Measurements from ENCODE around the gene MTOR.

The MTOR gene

GRCh38 chr1:11150326-11150725, 112.0 kb downstream of the MTOR start:
- no peak for DNase-seq (ENCODE audit: low spot score)

DNA sequence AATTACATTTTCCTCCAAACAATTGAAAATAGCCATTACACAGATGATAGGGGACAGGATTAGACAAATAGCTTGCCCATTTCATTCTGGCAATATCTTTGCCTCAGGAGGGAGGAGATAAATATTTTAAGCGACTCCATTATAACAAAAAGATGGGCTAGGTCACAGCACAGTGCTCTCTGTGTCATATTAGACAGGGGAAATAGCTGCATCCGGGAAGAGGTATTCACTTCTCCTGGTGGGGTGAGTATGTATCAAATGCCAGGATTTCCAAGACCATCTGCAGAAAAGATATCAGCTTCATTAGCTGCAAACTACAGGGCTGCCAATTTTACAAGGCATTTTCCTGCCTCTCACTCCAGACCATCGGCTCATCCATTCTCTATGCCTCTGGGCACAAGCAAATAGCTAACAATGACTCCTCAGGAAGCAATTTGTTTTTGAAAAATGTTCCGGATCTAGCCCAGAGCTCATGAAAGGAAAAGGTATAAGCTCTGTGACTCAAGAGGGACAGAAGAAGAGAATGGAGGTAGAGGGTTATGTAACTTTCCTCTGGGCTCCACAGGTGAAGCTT, 115.1 kb downstream of the MTOR start:
- no peak for DNase-seq (ENCODE audit: low spot score)

GRCh38 chr1:11145741-11146140, 116.6 kb downstream of the MTOR start:
- DNase-seq (ENCODE audit: low spot score), result no peak

- no peak for DNase-seq (ENCODE audit: low spot score)
Observed at GRCh38 chr1:11144570-11145256, 117.6 kb downstream of the MTOR start.

DNA sequence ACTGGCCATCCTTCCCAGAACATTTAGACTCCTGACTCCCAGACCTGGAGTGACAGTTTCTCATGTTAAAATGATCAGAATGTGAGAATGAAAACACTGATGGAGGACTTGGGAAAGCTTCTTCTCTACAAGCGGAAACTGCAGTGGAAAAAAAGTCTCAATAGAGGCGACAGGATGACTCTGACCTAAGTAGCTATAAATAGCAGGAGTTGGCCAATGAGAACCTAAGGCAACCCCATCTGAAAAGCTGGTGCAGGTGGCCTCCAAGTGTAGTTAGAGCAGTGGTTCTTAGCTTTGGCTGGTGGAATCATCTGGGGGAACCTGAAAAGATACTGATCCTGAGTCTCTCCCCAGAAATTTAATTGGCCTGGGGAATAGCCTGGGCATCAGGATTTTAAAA, 118.4 kb downstream of the MTOR start:
- DNase-seq (ENCODE audit: low spot score), result no peak

DNA sequence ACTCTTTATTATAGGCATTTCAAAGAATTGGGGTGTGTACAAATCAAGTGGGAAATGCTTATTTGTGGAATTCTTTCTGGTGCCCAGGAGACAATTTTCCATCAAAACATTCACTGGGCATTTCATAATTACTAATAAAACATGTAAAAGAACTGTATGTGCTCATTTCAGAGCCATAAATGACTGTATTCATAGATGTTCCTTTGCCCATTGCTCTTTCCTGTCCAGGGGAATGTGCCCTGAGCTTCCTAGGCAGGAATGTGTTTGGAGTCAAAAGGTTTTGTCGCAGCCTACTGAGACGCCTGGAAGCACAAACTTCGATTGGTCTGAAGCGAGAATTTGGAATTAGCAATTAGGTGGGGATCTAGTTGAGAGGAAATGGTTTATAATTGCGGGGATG, 119.0 kb downstream of the MTOR start:
- DNase-seq (ENCODE audit: low spot score), result no peak

DNA sequence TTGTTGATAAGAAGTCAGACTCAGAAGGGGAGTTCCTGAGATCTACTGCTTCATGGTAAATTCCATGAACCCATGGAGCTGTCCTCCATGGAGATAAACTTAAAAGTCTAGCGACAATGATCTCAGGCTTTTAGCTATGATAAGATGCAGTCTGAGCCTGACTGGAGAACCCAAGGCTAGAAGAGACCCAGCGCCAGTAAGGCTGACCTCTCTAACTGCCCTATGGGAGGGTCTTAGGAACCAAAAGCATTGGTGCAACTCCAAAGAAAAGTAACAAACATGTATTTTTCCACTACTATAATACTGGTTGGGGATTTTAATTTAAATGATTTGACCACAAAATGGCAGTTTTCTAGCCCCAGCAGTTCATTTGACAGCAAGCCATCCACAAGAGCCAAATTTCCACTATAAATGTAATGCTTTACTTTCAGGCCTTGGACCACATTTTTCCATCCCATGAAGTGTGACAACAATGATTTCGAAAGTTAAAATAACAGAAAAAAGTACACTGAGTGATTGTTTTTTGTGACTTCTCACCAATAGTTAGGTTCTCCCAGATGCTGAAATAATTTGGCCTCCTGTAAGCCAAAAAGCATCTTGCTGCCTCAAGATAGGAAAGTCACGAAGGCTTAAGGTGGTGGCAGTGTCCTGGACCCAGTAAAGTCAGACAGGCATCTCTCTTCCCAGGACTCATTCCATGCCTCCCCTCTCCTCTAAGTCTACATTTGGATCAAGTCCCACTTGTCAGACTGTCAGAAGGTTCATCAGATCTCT, 119.5 kb downstream of the MTOR start:
- no peak for DNase-seq (ENCODE audit: low spot score)

- no peak for DNase-seq (ENCODE audit: low spot score)
Observed at GRCh38 chr1:11138952-11139351, 123.4 kb downstream of the MTOR start.

DNA sequence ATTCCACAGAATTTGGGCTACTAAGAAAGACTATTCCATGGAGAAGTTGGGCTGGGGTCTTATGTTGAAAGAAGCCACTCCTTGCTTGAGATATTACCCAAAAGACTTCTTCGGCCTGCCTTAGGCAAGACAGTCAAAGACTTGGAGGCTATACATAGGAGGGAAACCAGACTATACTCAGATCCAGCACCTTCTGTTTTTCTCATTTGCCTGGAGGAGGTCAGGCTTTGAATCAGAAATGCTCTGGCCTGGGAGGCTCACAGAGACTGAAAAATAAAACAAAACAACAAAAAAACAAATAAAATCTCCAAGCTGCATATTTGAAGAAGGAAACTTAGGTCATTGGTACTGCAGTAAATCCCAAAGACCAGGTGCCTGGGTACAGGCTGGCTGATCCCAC, 124.3 kb downstream of the MTOR start:
- no peak for DNase-seq (ENCODE audit: low spot score)

DNA sequence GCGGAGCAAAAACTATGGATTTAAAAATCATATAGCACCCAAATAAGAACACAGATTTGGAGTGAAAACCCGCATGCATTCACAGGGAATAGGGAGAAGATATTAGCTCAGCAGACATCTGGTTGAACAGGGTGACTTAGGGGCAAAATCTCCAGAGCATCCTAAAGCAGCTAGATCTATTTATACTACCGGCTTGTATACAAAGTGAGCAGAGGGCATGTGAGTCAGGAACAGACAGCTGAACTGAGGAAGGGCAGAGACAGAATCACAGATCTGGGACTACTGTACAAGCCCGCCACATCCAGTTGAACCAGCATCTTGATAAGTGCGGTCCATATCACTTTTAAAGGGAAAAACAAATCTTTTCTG, 127.5 kb downstream of the MTOR start:
- no peak for DNase-seq (ENCODE audit: low spot score)

DNA sequence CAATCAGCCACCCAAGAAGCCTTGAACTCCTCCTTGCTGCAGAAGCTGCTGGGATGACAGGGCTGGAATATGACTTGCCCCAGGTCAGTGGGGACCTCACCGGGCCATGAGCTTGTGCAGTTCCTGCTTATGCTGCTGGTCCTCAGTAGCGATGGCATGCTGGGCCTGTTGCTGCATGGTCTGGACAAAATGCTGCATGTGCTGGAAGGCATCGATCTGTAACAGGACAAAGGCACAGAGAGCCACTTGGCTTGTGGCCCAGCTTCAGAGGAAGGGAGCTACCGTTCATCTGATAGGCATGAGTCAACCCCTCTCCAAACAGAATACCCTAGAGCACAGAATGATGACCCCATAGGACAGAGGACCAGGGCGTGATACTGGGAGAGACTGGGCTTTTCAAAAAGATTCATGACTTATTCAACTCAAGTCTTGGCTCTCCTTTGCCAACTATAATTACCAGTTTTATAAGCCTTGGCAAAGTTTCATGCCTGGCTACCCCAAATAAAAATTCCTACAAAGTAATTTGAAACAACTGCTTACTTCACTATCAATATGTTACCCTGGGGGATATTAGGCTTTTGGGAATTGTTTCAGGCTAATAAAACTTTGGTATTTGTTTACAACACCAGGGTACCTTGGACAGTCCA, 128.0 kb downstream of the MTOR start:
- DNase-seq (ENCODE audit: low spot score), result no peak

DNA sequence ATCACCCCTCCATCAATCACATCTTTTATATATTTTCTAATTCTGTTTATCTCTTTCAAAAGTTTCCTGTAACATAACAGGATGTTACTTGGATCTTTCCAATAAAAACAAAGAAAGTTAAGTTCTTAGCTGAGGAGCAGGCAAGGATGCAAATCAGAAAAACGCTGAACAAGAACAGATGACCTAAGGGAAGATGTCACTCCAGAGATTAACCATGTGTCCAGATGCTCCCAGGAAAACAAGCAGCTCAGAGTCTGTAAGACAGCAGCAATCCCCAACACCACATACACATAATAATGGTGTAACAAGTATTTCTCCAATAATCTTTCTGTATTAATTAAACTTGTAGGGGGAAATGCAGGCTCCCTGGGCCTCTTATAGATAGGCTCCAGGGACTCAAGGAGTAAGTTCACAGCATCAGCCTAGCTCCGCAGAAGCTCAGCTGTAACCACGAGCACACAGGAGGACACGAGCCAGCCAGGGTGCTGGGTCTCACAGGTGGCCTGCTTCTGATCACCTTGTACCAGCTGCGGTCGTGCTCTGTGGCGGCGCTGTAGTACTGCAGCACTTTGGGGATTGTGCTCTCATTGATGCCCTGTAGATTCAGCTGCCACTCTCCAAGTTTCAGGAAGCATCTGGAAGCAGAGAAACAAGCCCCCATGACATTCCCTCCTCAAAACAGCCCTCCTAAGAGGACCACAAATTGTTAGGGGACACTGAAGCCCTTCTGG, 129.6 kb downstream of the MTOR start:
- peak; percentile 56 for DNase-seq (ENCODE audit: low spot score)

DNA sequence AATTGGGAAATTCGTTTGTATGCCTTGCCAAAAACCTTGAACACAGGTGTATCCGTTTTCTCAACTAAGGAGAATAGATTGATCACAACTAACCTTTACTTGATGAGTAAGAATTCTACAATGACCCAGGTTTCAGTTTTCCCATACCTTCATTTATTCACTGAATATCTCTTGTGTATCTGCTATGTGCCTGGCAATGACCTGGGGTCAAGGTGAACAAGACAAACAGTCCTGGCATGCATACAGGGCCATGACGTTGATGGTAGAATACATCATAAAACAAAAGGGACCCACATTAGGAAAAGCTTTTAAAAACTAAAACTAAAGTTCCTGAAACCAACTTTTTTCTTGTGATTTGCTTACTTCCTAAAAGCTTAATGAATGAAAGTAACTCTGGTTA, 130.5 kb downstream of the MTOR start:
- DNase-seq (ENCODE audit: low spot score), result no peak

DNA sequence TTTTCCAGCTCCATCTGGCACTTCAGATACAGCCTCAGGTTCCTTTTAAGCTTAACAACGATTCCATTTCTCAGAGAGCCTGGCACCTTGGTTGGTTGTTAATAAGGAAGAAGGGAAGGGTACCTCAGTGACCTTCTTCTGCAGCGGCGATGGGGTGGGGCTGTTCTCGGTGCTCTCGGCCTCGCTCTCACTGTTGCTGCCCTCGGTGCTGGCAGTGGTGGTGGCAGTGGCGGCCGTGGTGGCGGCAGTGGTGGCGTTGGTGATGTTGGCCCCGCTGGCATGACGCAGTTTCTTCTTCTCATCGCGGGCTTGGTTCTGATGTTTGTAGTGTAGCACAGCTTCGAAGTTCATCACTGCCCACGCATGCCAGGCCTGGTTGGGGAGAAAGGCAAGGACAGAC, 131.9 kb downstream of the MTOR start:
- no peak for DNase-seq (ENCODE audit: low spot score)

- no peak for DNase-seq (ENCODE audit: low spot score)
Observed at GRCh38 chr1:11129649-11130390, 132.5 kb downstream of the MTOR start.

- DNase-seq (ENCODE audit: low spot score), result no peak
Observed at GRCh38 chr1:11126569-11126968, 135.8 kb downstream of the MTOR start.

DNA sequence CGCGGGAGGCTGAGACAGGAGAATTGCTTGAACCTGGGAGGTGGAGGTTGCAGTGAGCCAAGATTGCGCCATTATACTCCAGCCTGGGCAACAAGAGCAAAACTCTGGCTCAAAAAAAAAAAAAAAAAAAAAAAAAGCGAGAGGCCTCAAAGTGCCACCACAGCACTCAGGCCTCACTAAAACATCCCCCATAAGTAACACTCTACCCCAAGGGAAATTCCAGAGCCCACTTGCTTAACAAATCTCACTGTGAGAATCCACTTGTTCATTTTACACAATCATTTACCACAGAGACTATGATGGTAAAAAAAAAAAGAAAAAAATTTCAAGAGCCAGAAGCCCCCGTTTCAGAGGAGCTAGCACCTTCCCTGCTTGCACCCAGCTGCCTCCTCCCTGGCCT, 136.4 kb downstream of the MTOR start:
- DNase-seq (ENCODE audit: low spot score), result no peak

- DNase-seq (ENCODE audit: low spot score), result no peak
Observed at GRCh38 chr1:11124965-11125364, 137.4 kb downstream of the MTOR start.

GRCh38 chr1:11116318-11116717, 146.0 kb downstream of the MTOR start:
- no peak for DNase-seq (ENCODE audit: low spot score)

- no peak for DNase-seq (ENCODE audit: low spot score)
Observed at GRCh38 chr1:11114966-11115365, 147.4 kb downstream of the MTOR start.

DNA sequence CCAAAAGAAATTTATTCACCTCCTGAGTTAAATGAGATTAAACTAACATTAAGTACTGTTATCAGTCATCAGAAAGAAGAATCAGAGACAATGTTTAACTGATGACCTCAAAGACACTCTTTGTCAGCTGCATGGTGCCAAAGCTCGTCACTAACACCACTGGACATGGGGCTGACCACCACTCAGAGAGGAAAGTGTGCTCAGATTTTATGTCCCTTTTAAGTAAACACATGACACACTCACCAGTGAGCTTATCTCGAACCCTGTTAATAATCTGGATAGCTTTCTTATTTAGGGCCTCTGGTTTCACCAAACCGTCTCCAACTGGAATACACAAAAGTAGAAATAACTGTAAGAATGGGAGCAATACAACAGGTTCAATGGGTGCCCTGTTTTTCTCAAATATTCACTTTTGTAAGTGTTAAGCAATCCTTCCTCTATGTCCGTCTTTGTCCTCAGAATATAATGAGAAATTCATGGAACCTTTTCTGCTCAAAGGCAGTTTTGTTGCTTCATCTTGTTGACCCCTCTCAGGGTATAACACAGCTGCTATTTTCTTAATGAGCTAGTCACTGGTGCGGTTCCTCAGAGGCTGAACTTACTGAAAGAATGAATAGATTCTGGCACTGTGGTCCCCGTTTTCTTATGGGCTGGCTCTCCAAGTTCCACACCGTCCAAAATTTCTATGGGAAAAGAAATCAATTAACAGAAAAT, 153.1 kb downstream of the MTOR start:
- no peak for DNase-seq (ENCODE audit: low spot score)

All from D341Med (cell line).